ENCODE measurements around the gene FAM153A.
"Not testable (repeated sequence)": the region's sequence is repeated elsewhere in the genome, so short reads cannot be mapped to it uniquely, and the experiment has no call there.

Gene FAM153A

GRCh38 chr5:177782792-177783633 lies at the start of gene FAM153A:
TSS of gene FAM153A (minus strand) at chr5:177782899.
- DNase-seq (ENCODE audit: low spot score) = not testable (repeated sequence)

- DNase-seq (ENCODE audit: low spot score) = not testable (repeated sequence)
Measured at GRCh38 chr5:177832287-177832686, 49.6 kb upstream of the FAM153A start.

- not testable (repeated sequence) for DNase-seq (ENCODE audit: low spot score)
Measured at GRCh38 chr5:177826073-177826472, 43.4 kb upstream of the FAM153A start.

GRCh38 chr5:177824776-177825175 lies 42.1 kb upstream of the FAM153A start:
- DNase-seq (ENCODE audit: low spot score) = not testable (repeated sequence)

GRCh38 chr5:177822489-177822888 lies 39.8 kb upstream of the FAM153A start:
- not testable (repeated sequence) for DNase-seq (ENCODE audit: low spot score)

GRCh38 chr5:177819664-177820063 lies 37.0 kb upstream of the FAM153A start:
- DNase-seq (ENCODE audit: low spot score) = not testable (repeated sequence)

GRCh38 chr5:177812814-177813425 lies 30.2 kb upstream of the FAM153A start:
- DNase-seq (ENCODE audit: low spot score) = not testable (repeated sequence)

- DNase-seq (ENCODE audit: low spot score) = not testable (repeated sequence)
Measured at GRCh38 chr5:177812160-177812743, 29.6 kb upstream of the FAM153A start.

- not testable (repeated sequence) for DNase-seq (ENCODE audit: low spot score)
Measured at GRCh38 chr5:177809209-177809913, 26.7 kb upstream of the FAM153A start.

- DNase-seq (ENCODE audit: low spot score) = not testable (repeated sequence)
Measured at GRCh38 chr5:177808420-177808819, 25.7 kb upstream of the FAM153A start.

- not testable (repeated sequence) for DNase-seq (ENCODE audit: low spot score)
Measured at GRCh38 chr5:177807265-177807664, 24.6 kb upstream of the FAM153A start.

GRCh38 chr5:177801427-177801826 lies 18.7 kb upstream of the FAM153A start:
- not testable (repeated sequence) for DNase-seq (ENCODE audit: low spot score)

GRCh38 chr5:177798237-177798840 lies 15.6 kb upstream of the FAM153A start:
- DNase-seq (ENCODE audit: low spot score) = not testable (repeated sequence)

- DNase-seq (ENCODE audit: low spot score) = not testable (repeated sequence)
Measured at GRCh38 chr5:177793272-177793671, 10.6 kb upstream of the FAM153A start.

GRCh38 chr5:177791649-177792048 lies 8.9 kb upstream of the FAM153A start:
- DNase-seq (ENCODE audit: low spot score) = not testable (repeated sequence)

- DNase-seq (ENCODE audit: low spot score) = not testable (repeated sequence)
Measured at GRCh38 chr5:177782169-177782568, 530 bp downstream of the FAM153A start.

GRCh38 chr5:177771206-177771605 lies 11.5 kb downstream of the FAM153A start:
- DNase-seq (ENCODE audit: low spot score) = not testable (repeated sequence)

GRCh38 chr5:177770646-177771045 lies 12.1 kb downstream of the FAM153A start:
- not testable (repeated sequence) for DNase-seq (ENCODE audit: low spot score)

GRCh38 chr5:177763737-177764508 lies 18.8 kb downstream of the FAM153A start:
- not testable (repeated sequence) for DNase-seq (ENCODE audit: low spot score)

- DNase-seq (ENCODE audit: low spot score) = not testable (repeated sequence)
Measured at GRCh38 chr5:177760954-177761353, 21.7 kb downstream of the FAM153A start.

GRCh38 chr5:177747354-177747753 lies 35.3 kb downstream of the FAM153A start:
- DNase-seq (ENCODE audit: low spot score) = not testable (repeated sequence)

Data from AG08396 (cell line).